Activated T-helper 1 cell treated with anti-CD3 and anti-CD28 coated beads, Interleukin-12 subunit alpha, Interleukin-12 subunit beta, Interleukin-2, Interleukin-4 antibody, amounts not matched to agents 30 ng/mL and 10 ng/mL and 1 ng/mL, durations not matched to agents 14 hours and 24 hours and 36 hours (primary cell): ENCODE results near the gene POLN. TPM values are rescaled to one million over a fixed set of nuclear protein-coding genes. Genes with fewer than 3 reads are reported as not detected.

ENCODE experiments used
- DNase-seq: peaks from one replicate; pipeline ENCODE4 v3.0.0; 2021; ENCODE audit warnings: low spot score
- H3K27ac Mint-ChIP-seq: one replicate; pipeline ENCODE4 v1.8.0; 2021; ENCODE audit warnings: mild to moderate bottlenecking, mixed read lengths
- H3K27me3 Mint-ChIP-seq: one replicate; pipeline ENCODE4 v1.8.0; 2022; ENCODE audit warnings: mild to moderate bottlenecking, moderate library complexity, mixed read lengths; ENCODE audit not compliant: insufficient read depth
- H3K36me3 Mint-ChIP-seq: one replicate; pipeline ENCODE4 v1.8.0; 2021; ENCODE audit warnings: low read depth, mixed read lengths
- H3K4me1 Mint-ChIP-seq: one replicate; pipeline ENCODE4 v1.8.0; 2021; ENCODE audit warnings: low read depth, mixed read lengths
- H3K4me3 Mint-ChIP-seq: one replicate; pipeline ENCODE4 v1.8.0; 2021; ENCODE audit warnings: mild to moderate bottlenecking, moderate library complexity, mixed read lengths
- H3K9me3 Mint-ChIP-seq: one replicate; pipeline ENCODE4 v1.8.0; 2021; ENCODE audit warnings: mixed read lengths
- intact Hi-C: fragments of 100-400 bp; cut with micrococcal nuclease; formaldehyde crosslinking; loops from one replicate; pipeline ENCODE4 v1.15.1; 2024
- total RNA-seq: library from RNA; stranded (reverse); gene quantifications from 2 replicates; pipeline ENCODE4 v1.2.3, GENCODE V29; 2022

POLN gene
- total RNA-seq, 1 donor from 2014 or later: 3.5 TPM

- no peak for DNase-seq
- no peak overlapping the region for H3K4me3 Mint-ChIP-seq
- no peaks in the 10 kb centered on the region for H3K9me3 Mint-ChIP-seq
- peaks cover 35% of the 10 kb centered on the region for H3K4me1 Mint-ChIP-seq
- intact Hi-C loops: no loop called here
- peaks cover 3% of the 10 kb centered on the region for H3K36me3 Mint-ChIP-seq
- no peak overlapping the region for H3K27ac Mint-ChIP-seq
- peaks cover 3% of the 10 kb centered on the region for H3K27me3 Mint-ChIP-seq
These were observed 100.7 kb downstream of the POLN start for GRCh38 chr4:2141022-2141761.

- intact Hi-C loops: no loop called here
- Mint-ChIP-seq H3K36me3 (peaks cover 7% of the 10 kb centered on the region), H3K27ac (no peak overlapping the region), H3K4me1 (peaks cover 57% of the 10 kb centered on the region), H3K9me3 (peaks cover under 1% of the 10 kb centered on the region), H3K4me3 (no peak overlapping the region), H3K27me3 (peaks cover 3% of the 10 kb centered on the region)
- no peak for DNase-seq
These were observed 102.9 kb downstream of the POLN start for GRCh38 chr4:2138846-2139500.

GRCh38 chr4:2136726-2137125 lies 105.2 kb downstream of the POLN start:
- intact Hi-C loops: no loop called here
- H3K4me1 Mint-ChIP-seq: peaks cover 45% of the 10 kb centered on the region
- DNase-seq: no peak
- H3K4me3 Mint-ChIP-seq: no peak overlapping the region
- no peak overlapping the region for H3K27ac Mint-ChIP-seq
- peaks cover 20% of the 10 kb centered on the region for H3K36me3 Mint-ChIP-seq
- H3K27me3 Mint-ChIP-seq: peaks cover 3% of the 10 kb centered on the region
- H3K9me3 Mint-ChIP-seq: peaks cover 23% of the 10 kb centered on the region

- no peak overlapping the region for H3K4me3 Mint-ChIP-seq
- peaks cover 22% of the 10 kb centered on the region for H3K36me3 Mint-ChIP-seq
- H3K27me3 Mint-ChIP-seq: peaks cover 5% of the 10 kb centered on the region
- peaks cover 33% of the 10 kb centered on the region for H3K4me1 Mint-ChIP-seq
- H3K27ac Mint-ChIP-seq: peak overlapping the region; percentile 14
- intact Hi-C loops: loop anchor here (2.0 kb wide), 1 partner anchor 38 kb away; no protein-coding TSS in a partner anchor
- peak; percentile 41 for DNase-seq
- peaks cover 32% of the 10 kb centered on the region for H3K9me3 Mint-ChIP-seq
These were observed 106.8 kb downstream of the POLN start for GRCh38 chr4:2135083-2135482.

GRCh38 chr4:2132438-2132837 lies 109.5 kb downstream of the POLN start:
- peaks cover 23% of the 10 kb centered on the region for H3K36me3 Mint-ChIP-seq
- intact Hi-C loops: no loop called here
- H3K27me3 Mint-ChIP-seq: peaks cover 2% of the 10 kb centered on the region
- DNase-seq: no peak
- peaks cover 32% of the 10 kb centered on the region for H3K9me3 Mint-ChIP-seq
- H3K4me1 Mint-ChIP-seq: peaks cover 33% of the 10 kb centered on the region
- no peak overlapping the region for H3K4me3 Mint-ChIP-seq
- no peak overlapping the region for H3K27ac Mint-ChIP-seq

- peaks cover 2% of the 10 kb centered on the region for H3K27me3 Mint-ChIP-seq
- H3K4me3 Mint-ChIP-seq: no peak overlapping the region
These were observed 114.2 kb downstream of the POLN start for GRCh38 chr4:2127609-2128332.

GRCh38 chr4:2126309-2127043 lies 115.4 kb downstream of the POLN start:
- Mint-ChIP-seq H3K27me3 (peaks cover 6% of the 10 kb centered on the region), H3K9me3 (peaks cover 6% of the 10 kb centered on the region), H3K4me1 (peaks cover 6% of the 10 kb centered on the region), H3K4me3 (no peak overlapping the region), H3K27ac (no peak overlapping the region), H3K36me3 (peaks cover 1% of the 10 kb centered on the region)
- intact Hi-C loops: no loop called here
- no peak for DNase-seq

More at GRCh38 chr4:2127609-2128332, 114.2 kb downstream of the POLN start:
- Mint-ChIP-seq H3K36me3 (peaks cover 10% of the 10 kb centered on the region), H3K27ac (no peak overlapping the region), H3K9me3 (peaks cover 19% of the 10 kb centered on the region), H3K4me1 (no peaks in the 10 kb centered on the region)
- no peak for DNase-seq
- intact Hi-C loops: no loop called here

GRCh38 chr4:2125831-2126230 lies 116.1 kb downstream of the POLN start:
- peaks cover 3% of the 10 kb centered on the region for H3K9me3 Mint-ChIP-seq
- no peak overlapping the region for H3K4me3 Mint-ChIP-seq
- H3K27ac Mint-ChIP-seq: no peak overlapping the region
- H3K36me3 Mint-ChIP-seq: peaks cover 1% of the 10 kb centered on the region
- peaks cover 6% of the 10 kb centered on the region for H3K27me3 Mint-ChIP-seq
- peaks cover 6% of the 10 kb centered on the region for H3K4me1 Mint-ChIP-seq
- intact Hi-C loops: no loop called here
- no peak for DNase-seq

GRCh38 chr4:2125023-2125422 lies 116.9 kb downstream of the POLN start:
- Mint-ChIP-seq H3K9me3 (no peaks in the 10 kb centered on the region), H3K4me1 (peaks cover 6% of the 10 kb centered on the region), H3K27ac (no peak overlapping the region), H3K4me3 (no peak overlapping the region), H3K27me3 (peaks cover 6% of the 10 kb centered on the region), H3K36me3 (peaks cover 1% of the 10 kb centered on the region)
- DNase-seq: no peak
- intact Hi-C loops: no loop called here

- Mint-ChIP-seq H3K27me3 (peaks cover 12% of the 10 kb centered on the region), H3K27ac (no peak overlapping the region), H3K9me3 (no peaks in the 10 kb centered on the region), H3K4me1 (no peaks in the 10 kb centered on the region), H3K36me3 (peaks cover 1% of the 10 kb centered on the region), H3K4me3 (no peak overlapping the region)
- intact Hi-C loops: no loop called here
- DNase-seq: no peak
These were observed 125.1 kb downstream of the POLN start for GRCh38 chr4:2116687-2117400.

- Mint-ChIP-seq H3K27ac (no peak overlapping the region), H3K27me3 (peaks cover 19% of the 10 kb centered on the region), H3K4me1 (peaks cover 12% of the 10 kb centered on the region), H3K4me3 (no peak overlapping the region), H3K9me3 (peaks cover 28% of the 10 kb centered on the region), H3K36me3 (peaks cover 6% of the 10 kb centered on the region)
- no peak for DNase-seq
- intact Hi-C loops: no loop called here
These were observed 136.4 kb downstream of the POLN start for GRCh38 chr4:2105559-2105958.
